Epithelial cell of esophagus (primary cell): ENCODE results near the gene RBM14.

ENCODE experiments used
- DNase-seq: peaks from one replicate; pipeline ENCODE4 v3.0.0; 2010; ENCODE audit warnings: low read depth
- H3K4me3 ChIP-seq: 2 replicates; pipeline ENCODE4 v1.5.1; 2011; ENCODE audit warnings: mild to moderate bottlenecking, low read length, control low read depth
- CTCF ChIP-seq: IDR thresholded peaks from 2 replicates; pipeline ENCODE4 v1.5.1; 2011; ENCODE audit warnings: low read depth, mild to moderate bottlenecking, low read length, control low read depth, inconsistent platforms; ENCODE audit not compliant: insufficient read depth; ENCODE audit errors: missing control alignments

The RBM14 gene

GRCh38 chr11:66646828-66647227, 30.4 kb downstream of the RBM14 start:
- no peak for TF ChIP-seq CTCF
- no peak for DNase-seq
- H3K4me3 ChIP-seq, result no peak overlapping the region

- no peak overlapping the region for H3K4me3 ChIP-seq
- TF ChIP-seq CTCF, result no peak
- DNase-seq, result no peak
Measured at GRCh38 chr11:66649903-66650302, 33.5 kb downstream of the RBM14 start.

GRCh38 chr11:66651016-66651415, 34.6 kb downstream of the RBM14 start:
- no peak overlapping the region for H3K4me3 ChIP-seq
- peak; percentile 28 for DNase-seq

GRCh38 chr11:66652651-66653050, 36.2 kb downstream of the RBM14 start:
- no peak overlapping the region for H3K4me3 ChIP-seq
- no peak for TF ChIP-seq CTCF
- no peak for DNase-seq

More at GRCh38 chr11:66651016-66651415, 34.6 kb downstream of the RBM14 start:
- TF ChIP-seq CTCF, result no peak

GRCh38 chr11:66653123-66653522, 36.7 kb downstream of the RBM14 start:
- H3K4me3 ChIP-seq, result no peak overlapping the region
- DNase-seq, result peak; percentile 59
- TF ChIP-seq CTCF, result no peak

GRCh38 chr11:66659763-66660162, 43.3 kb downstream of the RBM14 start:
- TF ChIP-seq CTCF, result no peak
- DNase-seq, result no peak
- no peak overlapping the region for H3K4me3 ChIP-seq

- no peak for TF ChIP-seq CTCF
- H3K4me3 ChIP-seq, result no peak overlapping the region
- DNase-seq, result no peak
Measured at GRCh38 chr11:66663741-66664296, 47.4 kb downstream of the RBM14 start.
